GM12865 (cell line): Measurements from ENCODE around the gene FNDC7.
A peak's percentile ranks its signal among the peaks of the same experiment; 100 is the strongest.

Source experiments
- DNase-seq: peaks from one replicate; pipeline ENCODE4 v3.0.0; 2010; ENCODE audit warnings: low read depth
- H3K4me3 ChIP-seq: 2 replicates; pipeline ENCODE4 v1.5.1; 2011; ENCODE audit warnings: mild to moderate bottlenecking, low read depth, low read length, control low read depth
- TF ChIP-seq, protein P1 (sequence below): IDR thresholded peaks from 2 replicates; pipeline ENCODE4 v1.5.1; 2011; ENCODE audit warnings: low read length, control low read depth, low read depth, inconsistent platforms; ENCODE audit not compliant: insufficient read depth; ENCODE audit errors: missing control alignments

Gene FNDC7

DNA sequence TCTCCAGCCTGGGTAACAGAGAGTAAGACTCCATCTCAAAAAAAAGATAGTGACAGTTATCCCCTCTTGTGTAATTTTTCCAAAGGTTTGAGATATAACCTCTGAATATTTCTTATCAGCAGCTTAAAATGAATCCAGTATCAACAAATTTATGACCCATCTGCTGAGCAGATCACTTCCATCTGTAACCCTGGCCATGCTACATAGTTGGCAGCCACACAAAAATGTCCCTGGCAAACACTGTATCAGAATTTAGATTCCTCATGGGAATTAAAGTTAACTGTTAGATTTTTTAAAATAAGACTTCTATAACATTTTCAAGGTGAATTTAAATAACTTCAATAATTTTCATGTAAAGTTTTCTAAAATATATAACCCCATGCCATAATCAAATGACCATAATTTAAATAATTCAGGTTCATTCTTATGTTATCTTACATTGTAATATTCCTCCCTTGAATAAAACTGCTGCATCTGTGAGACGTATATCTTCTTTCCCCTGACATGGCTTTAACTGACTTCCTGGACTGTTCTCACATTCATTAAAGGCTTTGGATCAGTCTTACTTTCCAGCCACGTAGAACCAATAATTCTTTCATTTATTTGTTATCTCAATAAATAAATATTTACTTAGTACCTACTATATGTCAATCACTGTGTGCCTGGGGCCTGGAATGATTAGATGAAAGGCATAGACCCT, 25.9 kb upstream of the FNDC7 start:
- no peak for DNase-seq
- TF ChIP-seq, protein P1, sequence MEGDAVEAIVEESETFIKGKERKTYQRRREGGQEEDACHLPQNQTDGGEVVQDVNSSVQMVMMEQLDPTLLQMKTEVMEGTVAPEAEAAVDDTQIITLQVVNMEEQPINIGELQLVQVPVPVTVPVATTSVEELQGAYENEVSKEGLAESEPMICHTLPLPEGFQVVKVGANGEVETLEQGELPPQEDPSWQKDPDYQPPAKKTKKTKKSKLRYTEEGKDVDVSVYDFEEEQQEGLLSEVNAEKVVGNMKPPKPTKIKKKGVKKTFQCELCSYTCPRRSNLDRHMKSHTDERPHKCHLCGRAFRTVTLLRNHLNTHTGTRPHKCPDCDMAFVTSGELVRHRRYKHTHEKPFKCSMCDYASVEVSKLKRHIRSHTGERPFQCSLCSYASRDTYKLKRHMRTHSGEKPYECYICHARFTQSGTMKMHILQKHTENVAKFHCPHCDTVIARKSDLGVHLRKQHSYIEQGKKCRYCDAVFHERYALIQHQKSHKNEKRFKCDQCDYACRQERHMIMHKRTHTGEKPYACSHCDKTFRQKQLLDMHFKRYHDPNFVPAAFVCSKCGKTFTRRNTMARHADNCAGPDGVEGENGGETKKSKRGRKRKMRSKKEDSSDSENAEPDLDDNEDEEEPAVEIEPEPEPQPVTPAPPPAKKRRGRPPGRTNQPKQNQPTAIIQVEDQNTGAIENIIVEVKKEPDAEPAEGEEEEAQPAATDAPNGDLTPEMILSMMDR: no peak
- H3K4me3 ChIP-seq: no peak overlapping the region

DNA sequence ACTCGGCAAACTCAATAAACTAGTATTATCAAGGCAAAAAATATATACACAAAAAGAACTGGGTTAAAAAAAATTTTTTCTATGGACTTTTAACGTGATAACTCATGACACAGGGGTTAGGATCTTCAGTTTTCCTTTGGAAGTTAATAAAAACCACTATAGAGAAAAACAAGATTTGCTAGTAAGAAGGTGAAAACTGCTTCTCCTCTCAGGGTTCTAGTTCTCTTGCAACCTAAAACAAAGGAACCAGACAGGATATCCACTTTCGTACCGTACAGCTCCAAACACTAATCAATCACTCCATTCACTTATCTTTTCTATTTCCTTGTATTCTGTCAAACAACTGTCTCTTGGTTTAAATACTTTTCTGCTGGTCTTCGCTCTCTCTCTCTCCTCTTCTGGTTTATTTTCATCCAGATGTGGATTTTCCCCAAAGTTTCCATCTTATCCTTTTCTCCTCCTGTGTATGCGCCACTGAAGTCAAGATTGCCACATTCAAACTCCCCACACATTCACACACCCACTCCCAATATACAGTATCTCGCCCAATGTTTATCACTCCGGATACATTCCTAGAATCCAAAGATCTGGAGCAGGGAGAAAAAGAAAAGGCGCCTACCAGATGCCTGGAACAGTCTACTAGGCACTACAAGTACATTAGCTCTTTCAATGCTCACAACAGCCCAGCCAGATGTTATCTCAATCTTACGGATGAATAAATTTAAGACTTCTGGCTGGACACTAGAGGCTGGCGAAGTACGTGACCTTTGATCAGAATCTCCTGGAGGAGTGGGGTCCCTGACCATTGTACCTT, 21.4 kb upstream of the FNDC7 start:
- peak; percentile 13 for DNase-seq
- H3K4me3 ChIP-seq: peak overlapping the region; percentile 64
- TF ChIP-seq, protein P1: no peak

DNA sequence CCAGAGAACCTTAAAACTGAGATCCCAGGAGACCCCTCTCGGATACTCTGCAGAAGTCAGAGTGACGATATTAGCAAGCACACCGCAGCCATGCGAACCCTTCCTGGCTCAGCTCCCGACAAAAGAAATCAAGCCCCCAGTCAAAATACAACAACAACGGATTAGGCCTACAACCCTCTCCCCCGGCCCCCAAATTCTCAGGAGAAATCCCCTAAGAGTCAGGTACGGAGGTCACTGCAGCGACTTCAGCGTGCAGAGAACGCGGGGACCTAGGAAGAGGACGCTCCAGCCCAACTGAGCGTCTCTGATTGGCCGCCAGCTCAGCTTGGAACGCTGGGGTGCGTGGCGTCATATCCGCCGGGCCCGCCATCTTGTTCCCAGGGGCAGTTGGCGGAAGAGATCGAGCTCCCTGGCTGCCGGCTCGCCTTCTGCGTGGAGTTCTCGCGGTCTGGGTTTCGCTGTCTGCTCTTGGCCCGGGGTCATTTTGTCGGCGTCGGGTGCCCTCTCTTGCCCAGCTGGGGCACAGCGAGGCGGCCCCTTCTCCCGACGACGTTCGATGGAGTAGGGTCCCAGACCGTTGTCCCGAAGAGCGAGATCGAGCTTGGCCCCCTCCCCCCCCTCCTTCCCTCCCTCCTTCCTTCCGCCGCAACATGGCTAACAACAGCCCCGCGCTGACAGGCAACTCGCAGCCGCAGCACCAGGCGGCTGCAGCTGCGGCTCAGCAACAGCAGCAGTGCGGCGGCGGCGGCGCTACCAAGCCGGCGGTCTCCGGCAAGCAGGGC, 20.6 kb upstream of the FNDC7 start, which contains the start of gene PRPF38B:
TSS of gene PRPF38B (plus strand) at position 369 of the 782 bp plus-strand sequence. CDS start at position 651, 282 bp downstream.
- H3K4me3 ChIP-seq: peak within 1 kb of the TSS; percentile 64
- DNase-seq: peak; percentile 95
- TF ChIP-seq, protein P1: no peak

DNA sequence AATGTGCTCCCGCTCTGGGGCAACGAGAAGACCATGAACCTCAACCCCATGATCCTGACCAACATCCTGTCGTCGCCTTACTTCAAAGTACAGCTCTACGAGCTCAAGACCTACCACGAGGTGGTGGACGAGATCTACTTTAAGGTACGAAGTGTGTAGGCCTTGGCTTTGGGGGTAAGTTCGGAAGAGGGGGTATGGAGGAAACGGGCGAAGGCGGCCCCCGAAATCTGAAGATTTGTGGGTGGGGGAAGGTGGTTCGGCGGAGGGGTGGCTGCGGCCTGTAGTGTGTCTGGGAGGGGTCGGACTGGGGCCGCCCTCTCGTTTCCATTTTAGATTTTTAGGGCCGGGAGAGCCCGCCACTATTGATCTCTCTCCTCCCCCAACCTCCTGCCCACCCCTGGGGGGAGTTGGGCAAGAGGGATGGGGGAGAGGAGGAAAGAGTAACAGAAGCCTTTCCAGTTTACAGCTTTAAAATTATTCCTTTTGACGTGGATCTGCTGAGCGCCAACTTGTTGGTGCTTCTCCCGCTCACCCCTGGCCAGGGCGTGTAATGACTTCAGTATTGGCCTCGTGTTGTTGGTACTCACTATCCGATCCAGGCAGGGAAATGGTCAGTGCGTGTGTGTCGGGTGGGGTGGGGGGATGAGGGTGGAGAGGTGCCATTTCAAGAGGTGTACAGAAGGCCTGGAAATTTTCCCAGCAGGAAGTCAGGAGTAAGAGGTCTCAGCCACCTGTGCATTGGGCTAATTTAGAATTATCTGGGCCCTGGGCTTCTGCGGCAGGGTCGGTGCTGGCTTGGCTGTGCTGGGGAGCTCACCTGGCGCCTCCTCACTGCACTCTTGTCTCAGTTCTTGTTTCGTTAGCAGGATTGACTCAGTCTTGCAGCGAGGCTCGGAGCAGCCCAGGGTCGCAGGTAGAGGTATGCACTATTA, 19.7 kb upstream of the FNDC7 start:
- peak overlapping the region; percentile 64 for H3K4me3 ChIP-seq
- DNase-seq: peak; percentile 78
- TF ChIP-seq, protein P1: peak; percentile 27

DNA sequence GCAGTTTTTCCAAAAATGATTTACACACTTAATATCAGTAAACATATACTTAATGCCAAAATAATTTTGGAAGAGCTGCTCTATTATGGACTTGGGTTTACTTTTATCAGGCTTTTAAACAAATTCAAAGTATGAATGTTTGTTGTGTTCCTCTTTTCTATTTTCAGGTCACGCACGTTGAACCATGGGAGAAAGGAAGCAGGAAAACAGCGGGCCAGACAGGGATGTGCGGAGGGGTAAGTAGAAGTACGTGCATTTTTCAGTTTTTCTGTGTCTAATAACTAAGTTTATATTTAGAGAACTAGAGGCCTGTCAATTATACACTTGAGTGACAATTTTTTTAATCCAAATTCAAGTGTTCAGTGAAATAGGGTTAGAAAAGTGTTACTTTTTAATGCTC, 17.2 kb upstream of the FNDC7 start:
- no peak overlapping the region for H3K4me3 ChIP-seq
- TF ChIP-seq, protein P1: no peak
- no peak for DNase-seq
